Lower leg skin (tissue), 4 donors: ENCODE results near the gene APP. TPM values are rescaled to one million over a fixed set of nuclear protein-coding genes. Genes with fewer than 3 reads are reported as not detected.

ENCODE experiments used
- DNase-seq, 2 donors: peaks; one replicate each; pipeline ENCODE4 v3.0.0-alpha.2; 2019; ENCODE audit warnings: low spot score in 2 of 2
- H3K4me3 ChIP-seq: fragments of 200-600 bp; sonication (generic); 2 replicates; pipeline ENCODE4 v1.5.1; 2017; ENCODE audit warnings: mild to moderate bottlenecking, low read depth; ENCODE audit not compliant: poor library complexity, severe bottlenecking
- POLR2A ChIP-seq, 2 donors: fragments of 450-650 bp; IDR thresholded peaks; one replicate each; pipeline ENCODE4 v1.6.1; 2016 to 2017; ENCODE audit warnings: antibody characterized with exemption in 2 of 2, mild to moderate bottlenecking in 1 of 2, moderate library complexity in 1 of 2
- WGBS, 2 donors: methylation state at CpG; one replicate each; pipeline ENCODE4 v1.1.5; 2018; 5-methylcytosine and 5-hydroxymethylcytosine counted together
- intact Hi-C: fragments of 100-400 bp; cut with DNase I; formaldehyde crosslinking; loops from one replicate; pipeline ENCODE4 v1.15.0; 2023; ENCODE audit warnings: low total_unique reads
- total RNA-seq, 4 donors: library from RNA; depleted of rRNA; stranded (reverse); fragments of >200 nt; gene quantifications; one replicate each; pipeline ENCODE4 v1.1.0, GENCODE V29; 2016
- TF ChIP-seq, protein P1 (sequence below), 3 donors: fragments of 450-650 bp; IDR thresholded peaks; one replicate each; pipeline ENCODE4 v1.5.1; 2016; ENCODE audit warnings: antibody characterized with exemption in 3 of 3, mild to moderate bottlenecking in 3 of 3, moderate library complexity in 2 of 3

The APP gene
- total RNA-seq, 4 donors from 2014 or later = 240 to 403 (median 331) TPM

DNA sequence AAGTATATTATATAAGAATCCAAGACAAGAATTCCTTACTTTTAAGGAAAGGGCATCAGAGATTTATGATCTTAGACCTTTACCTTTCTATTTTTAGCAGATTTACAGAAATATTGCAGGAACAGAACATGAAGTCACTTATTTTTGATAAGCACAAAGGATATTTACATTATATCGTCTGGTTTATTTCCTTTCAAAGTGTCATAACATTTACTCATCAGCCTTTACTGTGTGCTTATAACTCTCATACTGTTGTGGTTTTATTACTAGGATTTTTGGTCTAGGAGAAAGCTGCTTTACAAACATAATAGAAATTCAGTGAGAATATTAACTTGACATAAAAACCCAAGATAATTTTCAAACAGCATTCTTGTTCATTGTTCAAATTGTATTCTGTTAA, 47.6 kb downstream of the APP start:
- no peak for TF ChIP-seq POLR2A (IDR thresholded peaks at IDR 0.05)
- TF ChIP-seq, protein P1, sequence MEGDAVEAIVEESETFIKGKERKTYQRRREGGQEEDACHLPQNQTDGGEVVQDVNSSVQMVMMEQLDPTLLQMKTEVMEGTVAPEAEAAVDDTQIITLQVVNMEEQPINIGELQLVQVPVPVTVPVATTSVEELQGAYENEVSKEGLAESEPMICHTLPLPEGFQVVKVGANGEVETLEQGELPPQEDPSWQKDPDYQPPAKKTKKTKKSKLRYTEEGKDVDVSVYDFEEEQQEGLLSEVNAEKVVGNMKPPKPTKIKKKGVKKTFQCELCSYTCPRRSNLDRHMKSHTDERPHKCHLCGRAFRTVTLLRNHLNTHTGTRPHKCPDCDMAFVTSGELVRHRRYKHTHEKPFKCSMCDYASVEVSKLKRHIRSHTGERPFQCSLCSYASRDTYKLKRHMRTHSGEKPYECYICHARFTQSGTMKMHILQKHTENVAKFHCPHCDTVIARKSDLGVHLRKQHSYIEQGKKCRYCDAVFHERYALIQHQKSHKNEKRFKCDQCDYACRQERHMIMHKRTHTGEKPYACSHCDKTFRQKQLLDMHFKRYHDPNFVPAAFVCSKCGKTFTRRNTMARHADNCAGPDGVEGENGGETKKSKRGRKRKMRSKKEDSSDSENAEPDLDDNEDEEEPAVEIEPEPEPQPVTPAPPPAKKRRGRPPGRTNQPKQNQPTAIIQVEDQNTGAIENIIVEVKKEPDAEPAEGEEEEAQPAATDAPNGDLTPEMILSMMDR (IDR thresholded peaks at IDR 0.05) = no peak
- no peak for DNase-seq
- WGBS, 2 donors = 38 to 52% methylated on average over 1 of the region's 1 CpG
- intact Hi-C loops = no loop called here
- H3K4me3 ChIP-seq = no peak overlapping the region

DNA sequence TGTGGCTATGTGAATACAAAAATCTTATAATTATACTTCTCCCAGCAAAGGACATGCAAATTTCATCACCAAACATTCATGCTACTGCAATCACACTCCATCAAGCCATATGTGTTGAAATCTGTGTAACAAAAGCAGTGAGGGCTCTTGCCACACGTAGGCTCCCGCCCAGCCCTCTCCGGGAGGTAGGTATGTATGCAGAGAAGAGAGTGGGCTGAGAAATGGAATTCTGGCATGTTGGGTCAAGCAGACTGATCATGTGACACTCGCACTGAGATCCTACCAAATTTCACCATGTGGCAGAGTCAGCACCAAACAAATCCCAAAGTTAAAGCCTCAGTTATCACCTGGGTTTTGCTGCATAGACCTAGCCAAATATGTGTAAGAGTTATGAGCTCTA, 49.7 kb downstream of the APP start:
- DNase-seq = no peak
- intact Hi-C loops = no loop called here
- 56 to 57% methylated on average over 4 of the region's 4 CpGs for WGBS, 2 donors
- H3K4me3 ChIP-seq = no peak overlapping the region
- TF ChIP-seq POLR2A (IDR thresholded peaks at IDR 0.05) = no peak
- TF ChIP-seq, protein P1 (IDR thresholded peaks at IDR 0.05) = no peak

DNA sequence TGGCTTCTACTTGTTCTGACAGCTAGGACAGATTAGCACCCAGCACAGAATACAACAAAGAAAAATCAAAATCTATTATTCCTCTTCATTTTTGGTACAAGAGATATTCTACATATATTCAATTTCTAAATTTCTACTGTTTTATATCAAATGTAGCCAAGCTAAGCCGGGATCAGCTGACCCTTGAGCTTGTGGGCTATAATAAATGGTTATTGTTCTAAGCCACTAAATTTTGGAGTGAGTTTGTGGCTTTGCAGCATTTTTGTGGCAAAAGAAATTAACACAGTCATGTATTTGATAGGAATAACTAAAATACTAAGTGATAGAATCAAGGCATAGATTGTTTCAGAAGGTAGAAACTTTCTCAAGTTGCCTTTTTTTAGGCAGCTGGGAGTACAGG, 50.7 kb downstream of the APP start:
- no peak overlapping the region for H3K4me3 ChIP-seq
- no peak for TF ChIP-seq POLR2A (IDR thresholded peaks at IDR 0.05)
- TF ChIP-seq, protein P1 (IDR thresholded peaks at IDR 0.05) = no peak
- DNase-seq = no peak
- intact Hi-C loops = no loop called here
- 70 to 78% methylated on average over 1 of the region's 1 CpG for WGBS, 2 donors

DNA sequence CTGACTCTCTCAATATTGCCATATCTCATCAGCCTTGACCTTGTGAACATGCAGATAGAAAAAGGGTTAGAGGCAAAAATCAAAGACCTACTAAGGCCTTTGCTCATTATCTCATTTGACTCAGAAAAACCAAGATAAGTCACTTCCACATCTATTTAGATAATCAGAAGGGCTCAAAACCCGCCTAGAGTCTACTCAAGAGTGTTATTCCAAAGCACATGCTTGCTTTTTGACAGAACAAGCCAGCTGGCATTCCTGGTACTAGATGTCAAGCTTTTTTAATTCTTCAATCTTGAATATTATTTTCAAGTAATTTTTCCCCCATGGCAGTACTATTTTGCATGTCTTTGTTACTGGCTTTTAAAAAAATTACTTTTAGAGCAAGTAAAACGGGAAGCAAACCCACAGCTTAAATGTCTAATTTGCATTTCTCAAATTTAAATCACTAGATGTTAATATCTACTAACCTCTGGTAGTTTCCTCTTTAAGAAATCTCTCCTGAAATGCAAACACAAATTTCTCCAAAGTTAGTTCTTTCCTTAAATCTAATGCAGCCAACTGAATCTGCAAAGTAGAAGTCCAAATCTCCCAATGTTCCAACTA, 51.5 kb downstream of the APP start:
- no peak for DNase-seq
- H3K4me3 ChIP-seq = no peak overlapping the region
- WGBS, 2 donors = 42 to 61% methylated on average over 2 of the region's 2 CpGs
- intact Hi-C loops = no loop called here
- TF ChIP-seq, protein P1 (IDR thresholded peaks at IDR 0.05) = no peak
- no peak for TF ChIP-seq POLR2A (IDR thresholded peaks at IDR 0.05)

DNA sequence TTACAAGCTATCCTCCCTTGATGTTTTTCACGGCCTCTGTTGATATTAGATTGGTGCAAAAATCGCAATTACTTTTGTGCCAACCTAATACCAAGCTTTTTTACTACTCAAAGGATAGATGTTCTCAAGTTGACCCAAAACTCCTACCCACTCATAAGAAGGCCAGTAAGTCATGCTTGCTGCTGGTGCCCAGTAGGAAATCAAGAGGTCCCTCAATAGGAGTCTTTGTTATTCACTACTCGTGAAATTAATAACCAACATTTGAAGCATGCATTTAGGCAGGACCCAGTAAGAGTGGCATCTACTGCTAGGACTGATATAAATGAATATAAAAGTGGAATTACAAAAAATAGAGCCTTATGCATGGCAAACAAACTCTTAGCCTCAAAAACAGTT, 52.6 kb downstream of the APP start:
- no peak for TF ChIP-seq POLR2A (IDR thresholded peaks at IDR 0.05)
- TF ChIP-seq, protein P1 (IDR thresholded peaks at IDR 0.05) = no peak
- intact Hi-C loops = no loop called here
- WGBS, 2 donors = 72 to 73% methylated on average over 3 of the region's 3 CpGs
- DNase-seq = no peak
- H3K4me3 ChIP-seq = no peak overlapping the region
